Endothelial cell of umbilical vein (primary cell): Measurements from ENCODE around the gene ODF4. TPM values are rescaled to one million over a fixed set of nuclear protein-coding genes. Genes with fewer than 3 reads are reported as not detected.

ENCODE experiments used
- BruUV-seq: library from RNA; stranded (reverse); fragments of 400-500 nt; replicated peaks from 2 replicates; lab custom pipeline; 2021; lab: Mats Ljungman, UMichigan
- CTCF ChIA-PET: fragments of 300-600, 350-600 bp; sonication (Branson Sonifier 250); formaldehyde crosslinking; loops from one replicate; lab custom pipeline; 2021; ENCODE audit warnings: antibody characterized with exemption, inconsistent platforms; lab: Charles Lee
- POLR2A ChIA-PET: fragments of 300-600, 350-600 bp; sonication (Branson Sonifier 250); formaldehyde crosslinking; loops from one replicate; lab custom pipeline; 2021; ENCODE audit warnings: antibody characterized with exemption, inconsistent platforms; lab: Charles Lee
- DNase-seq: peaks from one replicate; pipeline ENCODE4 v3.0.0-alpha.2; 2011; ENCODE audit warnings: low read depth, low spot score
- FAIRE-seq: peaks from 2 replicates; lab custom pipeline; 2011; peaks lifted over from hg19 to GRCh38; lab: Jason Lieb, UNC
- H2AFZ ChIP-seq: 2 replicates; pipeline ENCODE4 v1.6.0; 2012; ENCODE audit warnings: low read depth, low read length, control low read depth, inconsistent platforms
- H3K27ac ChIP-seq: 2 replicates; pipeline ENCODE4 v1.5.1; 2011; ENCODE audit warnings: low read depth, mild to moderate bottlenecking, control low read depth, low read length, moderate library complexity; ENCODE audit not compliant: insufficient read depth
- H3K27me3 ChIP-seq, 2 experiments: 2 replicates each; pipeline versions ENCODE4 v1.6.0 to v1.6.1; 2011; ENCODE audit warnings: low read length in 2 of 2, mixed read lengths in 1 of 2; ENCODE audit not compliant: control insufficient read depth in 2 of 2, insufficient read depth in 2 of 2
- H3K36me3 ChIP-seq, 2 experiments: 2 replicates in 1 of 2; 3 replicates in 1 of 2; pipeline ENCODE4 v1.5.1; 2011; ENCODE audit warnings: low read length in 2 of 2, mild to moderate bottlenecking in 1 of 2, moderate library complexity in 1 of 2; ENCODE audit not compliant: control insufficient read depth in 2 of 2, insufficient read depth in 2 of 2; ENCODE audit errors: extremely low read depth in 1 of 2
- H3K4me1 ChIP-seq: 3 replicates; pipeline ENCODE4 v1.5.1; 2011; ENCODE audit warnings: mild to moderate bottlenecking, low read length; ENCODE audit not compliant: control insufficient read depth, insufficient read depth; ENCODE audit errors: extremely low read depth
- H3K4me2 ChIP-seq: 2 replicates; pipeline ENCODE4 v1.6.1; 2011; ENCODE audit warnings: low read length, control low read depth, mixed read lengths; ENCODE audit not compliant: insufficient read depth
- H3K4me3 ChIP-seq, 3 experiments: fragments of 200-600 bp in 1 of 3; sonication (generic), shearing (Covaris generic) in 1 of 3; replicated peaks in 1 of 3; 2 replicates each; pipeline ENCODE4 v1.5.1; 2011 to 2016; ENCODE audit warnings: control low read depth in 3 of 3, low read length in 3 of 3, mild to moderate bottlenecking in 2 of 3, inconsistent platforms in 1 of 3, low read depth in 1 of 3, moderate library complexity in 1 of 3; ENCODE audit not compliant: insufficient read depth in 1 of 3
- H3K79me2 ChIP-seq: 2 replicates; pipeline ENCODE4 v1.6.0; 2012; ENCODE audit warnings: low read length, inconsistent platforms; ENCODE audit not compliant: control insufficient read depth, insufficient read depth
- H3K9ac ChIP-seq: replicated peaks from 2 replicates; pipeline ENCODE3; 2011; ENCODE audit warnings: low read length, control low read depth; ENCODE audit not compliant: insufficient read depth; ENCODE audit errors: extremely low read depth
- H3K9me1 ChIP-seq: replicated peaks from 3 replicates; pipeline ENCODE4 v1.6.0; 2011; ENCODE audit warnings: mild to moderate bottlenecking, low read length; ENCODE audit not compliant: control insufficient read depth, insufficient read depth; ENCODE audit errors: extremely low read depth
- H3K9me3 ChIP-seq: replicated peaks from 2 replicates; pipeline ENCODE4 v1.5.1; 2012; ENCODE audit warnings: low read length, inconsistent platforms; ENCODE audit not compliant: control insufficient read depth, insufficient read depth
- H4K20me1 ChIP-seq: replicated peaks from 2 replicates; pipeline ENCODE3; 2011; ENCODE audit warnings: mild to moderate bottlenecking, low read length; ENCODE audit not compliant: control insufficient read depth, insufficient read depth; ENCODE audit errors: extremely low read depth
- EZH2 ChIP-seq: IDR thresholded peaks from 2 replicates; pipeline ENCODE4 v1.6.1; 2012; ENCODE audit warnings: borderline replicate concordance, low read depth, mild to moderate bottlenecking, moderate library complexity, low read length, inconsistent platforms; ENCODE audit not compliant: severe bottlenecking
- FOS ChIP-seq: IDR thresholded peaks from 2 replicates; pipeline ENCODE4 v1.6.1; 2011; ENCODE audit warnings: mild to moderate bottlenecking, low read length, moderate library complexity, borderline replicate concordance; ENCODE audit not compliant: insufficient read depth
- GATA2 ChIP-seq: IDR thresholded peaks from 2 replicates; pipeline ENCODE4 v1.7.0; 2011; ENCODE audit warnings: low read depth, mild to moderate bottlenecking, moderate library complexity, mixed read lengths, low read length; ENCODE audit not compliant: insufficient read length, insufficient read depth
- JUN ChIP-seq: IDR thresholded peaks from 2 replicates; pipeline ENCODE4 v1.6.1; 2011; ENCODE audit warnings: borderline replicate concordance, low read depth; ENCODE audit not compliant: insufficient read length, insufficient read depth
- MYC ChIP-seq: IDR thresholded peaks from one replicate; pipeline ENCODE4 v1.6.1; 2011; ENCODE audit warnings: mild to moderate bottlenecking, low read depth, low read length
- POLR2A ChIP-seq: IDR thresholded peaks from 2 replicates; pipeline ENCODE4 v1.6.1; 2012; ENCODE audit warnings: low read depth, mild to moderate bottlenecking, control low read depth, low read length
- POLR2AphosphoS5 ChIP-seq: IDR thresholded peaks from 2 replicates; pipeline ENCODE4 v1.6.1; 2012; ENCODE audit warnings: low read depth, mild to moderate bottlenecking, control low read depth, low read length, moderate library complexity; ENCODE audit not compliant: insufficient read depth
- dilution Hi-C: fragments of 300-500 bp; cut with MboI; formaldehyde crosslinking; loops from one replicate; pipeline ENCODE4 v1.15.0; 2019; ENCODE audit warnings: low sequenced_read_pairs; ENCODE audit not compliant: extremely low pct_ligation_motif_present
- intact Hi-C: fragments of 100-400 bp; cut with micrococcal nuclease; formaldehyde crosslinking; loops from one replicate; pipeline ENCODE4 v1.10.0; 2022
- polyA plus RNA-seq, 4 experiments: library from polyadenylated mRNA; depleted of rRNA in 3 of 4; stranded (reverse) in 3 of 4; unstranded in 1 of 4; fragments of >200 nt; gene quantifications; 2 replicates each; pipeline versions ENCODE4 v1.2.1 to v1.2.3, GENCODE V29; 2011 to 2012; ENCODE audit warnings: missing spikeins in 1 of 4
- total RNA-seq: library from RNA; stranded (reverse); gene quantifications from 2 replicates; pipeline ENCODE4 v1.2.3, GENCODE V29; 2021
- TF ChIP-seq, protein P1 (sequence below), 2 donors: IDR thresholded peaks; 1 replicate in 1 of 2; 2 replicates in 1 of 2; pipeline ENCODE4 v1.5.1; 2011; ENCODE audit warnings: low read length in 2 of 2, mild to moderate bottlenecking in 2 of 2, moderate library complexity in 2 of 2, control low read depth in 1 of 2, inconsistent platforms in 1 of 2, low read depth in 1 of 2; ENCODE audit not compliant: insufficient read depth in 1 of 2; ENCODE audit errors: extremely low read depth in 1 of 2
- TF ChIP-seq, protein P2 (sequence below): IDR thresholded peaks from 2 replicates; pipeline ENCODE4 v1.6.1; 2011; ENCODE audit not compliant: insufficient read depth, insufficient read length

ODF4 gene
- total and polyA plus RNA-seq, 2 donors (not counting 3 experiments of a cell fraction or from before 2014, with no cell fraction given) = not detected

GRCh38 chr17:8332688-8333087 is 7.0 kb upstream of the ODF4 start:
- POLR2A ChIA-PET = no interaction called here
- intact Hi-C loops = loop anchor here (10.0 kb wide), 1 partner anchor 1208 kb away; no protein-coding TSS in a partner anchor

More at GRCh38 chr17:8332688-8333087, 7.0 kb upstream of the ODF4 start:
- Histone ChIP-seq H3K79me2 (no peaks in the 10 kb centered on the region), H2AFZ (no peak overlapping the region), H3K4me3 (no peak overlapping the region), H3K9me1 (no peaks in the 10 kb centered on the region), H3K4me1 (no peaks in the 10 kb centered on the region), H3K9ac (no peak overlapping the region), H3K27me3 (peaks cover 0 to 1% of the 10 kb centered on the region in 2 experiments), H3K27ac (no peak overlapping the region), H4K20me1 (no peaks in the 10 kb centered on the region), H3K4me2 (no peak overlapping the region), H3K9me3 (no peaks in the 10 kb centered on the region), H3K36me3 (no peaks in the 10 kb centered on the region)
- dilution Hi-C loops = no loop called here
- CTCF ChIA-PET = interaction anchor here (1.0 kb wide), 1 partner anchor 14 kb away, joined by 3 read pairs; no protein-coding TSS in a partner anchor
- TF ChIP-seq JUN = no peak
- TF ChIP-seq GATA2 = no peak
- no peak for TF ChIP-seq POLR2A
- no peak for TF ChIP-seq EZH2
- no peak for TF ChIP-seq POLR2AphosphoS5
- TF ChIP-seq, protein P1, sequence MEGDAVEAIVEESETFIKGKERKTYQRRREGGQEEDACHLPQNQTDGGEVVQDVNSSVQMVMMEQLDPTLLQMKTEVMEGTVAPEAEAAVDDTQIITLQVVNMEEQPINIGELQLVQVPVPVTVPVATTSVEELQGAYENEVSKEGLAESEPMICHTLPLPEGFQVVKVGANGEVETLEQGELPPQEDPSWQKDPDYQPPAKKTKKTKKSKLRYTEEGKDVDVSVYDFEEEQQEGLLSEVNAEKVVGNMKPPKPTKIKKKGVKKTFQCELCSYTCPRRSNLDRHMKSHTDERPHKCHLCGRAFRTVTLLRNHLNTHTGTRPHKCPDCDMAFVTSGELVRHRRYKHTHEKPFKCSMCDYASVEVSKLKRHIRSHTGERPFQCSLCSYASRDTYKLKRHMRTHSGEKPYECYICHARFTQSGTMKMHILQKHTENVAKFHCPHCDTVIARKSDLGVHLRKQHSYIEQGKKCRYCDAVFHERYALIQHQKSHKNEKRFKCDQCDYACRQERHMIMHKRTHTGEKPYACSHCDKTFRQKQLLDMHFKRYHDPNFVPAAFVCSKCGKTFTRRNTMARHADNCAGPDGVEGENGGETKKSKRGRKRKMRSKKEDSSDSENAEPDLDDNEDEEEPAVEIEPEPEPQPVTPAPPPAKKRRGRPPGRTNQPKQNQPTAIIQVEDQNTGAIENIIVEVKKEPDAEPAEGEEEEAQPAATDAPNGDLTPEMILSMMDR (IDR thresholded peaks at IDR 0.05; ENCODE audit: extremely low read depth in 1 of 2, insufficient read depth in 1 of 2, low read depth in 1 of 2, low read length in 2 of 2) = no peak
- TF ChIP-seq MYC = no peak
- TF ChIP-seq FOS = no peak
- TF ChIP-seq, protein P2, sequence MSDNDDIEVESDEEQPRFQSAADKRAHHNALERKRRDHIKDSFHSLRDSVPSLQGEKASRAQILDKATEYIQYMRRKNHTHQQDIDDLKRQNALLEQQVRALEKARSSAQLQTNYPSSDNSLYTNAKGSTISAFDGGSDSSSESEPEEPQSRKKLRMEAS = no peak
- DNase-seq = no peak
- BruUV-seq = no TSS peak
- no peak for FAIRE-seq
